GM10266 (cell line): Measurements from ENCODE around the gene CASP14.
"Not testable (repeated sequence)": the region's sequence is repeated elsewhere in the genome, so short reads cannot be mapped to it uniquely, and the experiment has no call there.

Experiments used
- DNase-seq: peaks from one replicate; pipeline ENCODE4 v3.0.0; 2012; ENCODE audit errors: extremely low spot score
- CTCF ChIP-seq: IDR thresholded peaks from 2 replicates; pipeline ENCODE4 v1.5.1; 2012; ENCODE audit warnings: mild to moderate bottlenecking, low read depth; ENCODE audit not compliant: control insufficient read depth, insufficient read depth; ENCODE audit errors: missing control alignments

Gene CASP14, protein sequence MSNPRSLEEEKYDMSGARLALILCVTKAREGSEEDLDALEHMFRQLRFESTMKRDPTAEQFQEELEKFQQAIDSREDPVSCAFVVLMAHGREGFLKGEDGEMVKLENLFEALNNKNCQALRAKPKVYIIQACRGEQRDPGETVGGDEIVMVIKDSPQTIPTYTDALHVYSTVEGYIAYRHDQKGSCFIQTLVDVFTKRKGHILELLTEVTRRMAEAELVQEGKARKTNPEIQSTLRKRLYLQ

DNA sequence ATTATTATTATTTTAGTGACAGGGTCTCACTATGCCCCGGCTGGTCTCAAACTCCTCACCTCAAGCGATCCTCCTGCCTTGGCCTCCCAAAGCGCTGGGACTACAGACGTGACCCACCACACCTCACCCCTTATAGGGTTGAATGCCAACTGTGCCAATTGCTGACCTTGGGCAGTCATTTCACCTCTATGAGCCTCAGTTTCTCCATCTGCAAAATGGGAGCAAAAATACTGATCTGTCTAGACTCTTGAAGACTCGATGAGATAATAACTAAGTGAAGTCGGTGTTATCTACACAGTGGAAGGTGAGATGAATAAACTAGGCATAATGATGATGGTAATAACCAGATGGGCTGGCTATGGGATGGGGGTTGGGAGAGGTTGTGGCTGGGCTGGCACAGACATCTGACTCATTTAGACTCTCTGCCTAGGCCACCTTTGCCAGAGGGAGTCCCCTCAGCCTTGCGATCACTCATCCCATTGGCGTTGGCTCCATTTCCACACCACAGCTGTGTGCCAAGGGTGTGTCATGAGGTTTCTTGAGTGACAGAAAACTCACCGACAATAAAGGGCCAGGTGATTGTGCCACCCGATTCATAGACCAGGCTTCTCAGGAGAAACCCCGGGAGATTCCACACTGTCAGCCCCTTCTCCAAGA, at the start of gene CASP14:
Gene CASP14 (plus strand): TSS at position 596 of the 657 bp plus-strand sequence. CDS start 2,772 bp downstream, outside the sequence.
- no peak for DNase-seq
- no peak for TF ChIP-seq CTCF

GRCh38 chr19:15008308-15008707, 41.0 kb upstream of the CASP14 start:
- no peak for TF ChIP-seq CTCF

DNA sequence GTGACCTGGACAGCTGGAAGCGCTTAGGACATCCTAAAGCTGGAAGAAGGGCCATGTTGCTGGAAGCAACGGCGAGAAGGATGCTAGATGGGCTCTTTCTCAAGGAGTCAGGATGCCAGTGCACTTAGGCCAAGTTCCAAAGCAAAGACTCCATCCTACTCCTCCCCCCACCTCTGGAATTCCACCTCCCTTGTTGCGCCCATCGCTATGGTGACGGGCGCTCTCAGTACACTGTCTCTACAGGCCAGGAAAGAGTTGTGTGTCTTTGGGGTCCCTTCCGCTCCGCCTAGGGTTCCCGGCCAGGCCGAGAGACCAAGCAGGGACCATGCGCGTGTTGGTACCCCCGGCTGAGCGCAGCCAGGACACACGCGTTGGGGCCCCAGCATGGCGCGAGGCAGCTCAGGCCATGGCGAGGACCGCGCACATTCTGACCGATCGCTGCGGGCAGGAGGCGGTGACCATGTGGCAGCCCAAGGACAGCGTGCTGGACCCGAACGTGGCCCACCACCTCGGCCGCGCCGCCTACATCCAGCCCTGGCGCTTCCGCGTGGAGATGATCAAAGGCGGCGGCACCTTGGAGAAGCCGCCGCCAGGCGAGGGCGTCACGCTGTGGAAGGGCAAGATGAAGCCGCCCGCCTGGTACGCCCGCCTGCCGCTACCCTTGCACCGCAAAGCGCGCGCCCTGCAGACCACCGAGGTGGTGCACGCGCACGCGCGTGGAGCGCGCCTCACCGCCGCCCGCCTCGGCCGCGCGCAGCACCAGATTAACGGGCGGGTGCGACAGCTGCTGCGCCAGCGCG, 38.6 kb upstream of the CASP14 start:
- TF ChIP-seq CTCF = no peak
- no peak for DNase-seq

More at GRCh38 chr19:15008308-15008707, 41.0 kb upstream of the CASP14 start:
- DNase-seq = no peak

- no peak for DNase-seq
- no peak for TF ChIP-seq CTCF
These were observed 34.7 kb upstream of the CASP14 start for GRCh38 chr19:15014579-15014978.

- TF ChIP-seq CTCF = no peak
- no peak for DNase-seq
These were observed 33.2 kb upstream of the CASP14 start for GRCh38 chr19:15015946-15016542.

DNA sequence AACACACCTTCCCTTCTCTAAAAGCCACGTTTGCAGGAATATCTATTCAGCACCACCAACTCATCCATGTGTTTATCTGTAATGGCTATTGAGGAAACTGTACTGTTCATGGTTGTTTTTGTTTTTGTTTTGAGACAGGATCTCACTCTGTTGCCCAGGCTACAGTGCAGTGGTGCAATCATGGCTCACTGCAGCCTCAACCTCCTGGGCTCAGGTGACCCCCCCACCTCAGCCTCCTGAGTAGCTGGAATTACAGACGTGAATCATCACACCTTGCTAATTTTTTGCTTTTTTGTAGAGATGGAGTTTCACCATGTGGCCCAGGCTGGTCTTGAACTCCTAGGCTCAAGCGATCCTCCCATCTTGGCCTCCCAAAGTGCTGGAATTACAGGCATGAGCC, 30.4 kb upstream of the CASP14 start:
- not testable (repeated sequence) for DNase-seq

- no peak for DNase-seq
- TF ChIP-seq CTCF = no peak
These were observed 27.8 kb upstream of the CASP14 start for GRCh38 chr19:15021286-15022007.
